Measurements from ENCODE around the gene CTNNA3. TPM values are rescaled to one million over a fixed set of nuclear protein-coding genes. Genes with fewer than 3 reads are reported as not detected.

CTNNA3 gene
- total RNA-seq, 1 donor from 2014 or later = 6.9 TPM

DNA sequence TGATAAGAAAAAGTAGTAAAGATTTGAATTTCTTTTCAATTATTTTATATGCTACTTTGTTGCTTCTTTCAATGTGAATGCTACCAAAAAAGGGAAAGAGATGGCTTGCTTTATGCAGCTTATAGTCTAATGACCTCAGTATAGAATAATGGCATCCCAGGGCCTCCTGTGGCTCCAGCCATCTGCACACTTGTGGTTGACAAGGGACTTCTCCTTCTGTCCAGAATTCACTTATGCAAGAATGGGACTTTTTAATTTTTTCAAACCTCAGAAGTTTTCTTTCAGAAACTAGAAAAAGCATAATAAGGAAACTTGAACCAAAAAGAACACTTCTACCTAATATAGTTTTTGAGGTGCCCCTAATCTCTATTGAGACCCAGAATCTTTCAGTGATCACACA is 310.9 kb downstream of the CTNNA3 start:
- peak; percentile 2 for DNase-seq (ENCODE audit: low read depth)

DNA sequence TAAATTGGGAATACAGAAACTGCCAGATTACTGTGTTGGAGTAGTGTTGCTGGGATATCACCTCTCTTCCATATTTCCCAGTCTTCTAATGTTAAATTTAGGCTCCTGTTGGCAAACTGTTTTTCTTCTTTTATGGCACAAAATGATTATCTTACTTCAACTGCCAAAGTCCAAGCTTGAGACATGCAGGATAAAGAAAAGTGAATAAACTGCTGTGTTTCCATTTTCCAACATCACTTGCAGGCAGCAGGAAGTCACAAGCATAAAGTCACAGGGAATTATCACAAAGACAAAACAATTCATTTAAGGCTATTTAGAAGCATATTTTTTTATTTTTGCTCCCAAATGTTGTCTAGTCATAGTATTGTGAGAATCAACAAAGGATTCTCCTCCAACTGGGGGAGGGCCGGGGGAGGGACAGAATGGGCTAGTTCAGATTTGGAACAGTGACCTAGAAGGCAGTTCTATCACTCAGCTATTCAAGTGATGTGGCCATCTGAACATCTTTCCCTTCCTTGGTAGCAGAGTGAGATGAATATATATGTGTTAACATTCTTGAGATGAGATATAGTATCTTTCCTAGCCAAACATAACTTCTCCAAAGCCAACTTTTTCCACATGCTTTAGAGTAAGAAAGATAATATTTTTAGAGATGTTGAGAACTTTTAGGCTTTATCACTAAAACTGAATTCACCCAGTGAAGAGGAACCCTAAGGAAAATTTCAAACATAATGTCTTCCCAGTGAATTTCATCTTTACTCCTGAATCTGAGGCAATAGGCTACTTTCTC is 364.7 kb downstream of the CTNNA3 start:
- DNase-seq (ENCODE audit: low read depth) = no peak

- DNase-seq (ENCODE audit: low read depth) = no peak
These were observed 368.1 kb downstream of the CTNNA3 start for GRCh38 chr10:67327626-67328535.

- no peak for DNase-seq (ENCODE audit: low read depth)
These were observed 376.0 kb downstream of the CTNNA3 start for GRCh38 chr10:67319976-67320375.

DNA sequence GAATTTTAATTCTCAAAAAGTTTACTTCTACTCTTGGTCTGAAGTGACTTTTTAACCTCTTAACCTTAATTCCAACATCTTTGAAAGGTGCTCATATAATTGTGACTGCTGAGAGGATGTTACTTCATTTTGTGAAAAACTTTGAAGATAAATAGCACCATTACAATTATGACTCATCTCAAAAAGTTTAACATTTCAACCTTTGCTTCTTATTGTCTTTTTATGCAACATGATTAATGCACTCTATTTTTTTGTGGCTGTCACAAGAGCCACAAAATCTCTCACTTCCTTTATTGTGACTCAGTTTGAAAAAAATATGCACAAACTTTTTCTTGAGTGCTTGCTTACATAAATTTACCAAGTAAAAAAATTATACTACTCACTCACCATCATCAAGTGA is 387.1 kb downstream of the CTNNA3 start:
- DNase-seq (ENCODE audit: low read depth) = no peak

- peak; percentile 4 for DNase-seq (ENCODE audit: low read depth)
These were observed 389.3 kb downstream of the CTNNA3 start for GRCh38 chr10:67306588-67307205.

- DNase-seq (ENCODE audit: low read depth) = no peak
These were observed 393.3 kb downstream of the CTNNA3 start for GRCh38 chr10:67302701-67303100.

GRCh38 chr10:67299761-67300160 is 396.2 kb downstream of the CTNNA3 start:
- no peak for DNase-seq (ENCODE audit: low read depth)

DNA sequence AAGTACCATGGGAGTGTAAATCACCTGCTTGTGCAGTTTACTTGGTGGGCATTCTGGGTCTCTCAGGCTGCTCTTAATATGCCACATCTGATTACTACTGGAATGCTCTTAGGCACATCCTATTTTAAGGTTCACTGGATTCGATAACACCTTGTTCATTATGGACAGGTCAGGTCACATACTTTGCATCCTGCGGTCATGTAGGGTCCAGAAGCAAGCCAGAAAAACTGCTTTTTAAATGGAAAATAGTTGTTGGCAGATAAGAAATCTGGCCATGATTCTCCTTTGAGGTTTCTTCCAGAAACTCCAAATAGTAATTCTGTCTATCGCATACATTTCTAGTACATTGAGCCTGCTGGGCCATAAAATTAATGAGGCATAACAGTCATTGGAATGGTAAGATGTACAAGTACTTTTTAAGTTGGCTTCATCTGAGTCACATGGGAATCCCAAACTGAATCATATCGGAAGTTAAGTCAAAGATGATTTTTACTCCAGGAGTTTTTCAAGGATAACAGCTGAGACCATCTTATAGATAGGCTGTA is 398.3 kb downstream of the CTNNA3 start:
- no peak for DNase-seq (ENCODE audit: low read depth)

- DNase-seq (ENCODE audit: low read depth) = no peak
These were observed 399.1 kb downstream of the CTNNA3 start for GRCh38 chr10:67296926-67297325.

- DNase-seq (ENCODE audit: low read depth) = no peak
These were observed 407.1 kb downstream of the CTNNA3 start for GRCh38 chr10:67288688-67289410.

- DNase-seq (ENCODE audit: low read depth) = no peak
These were observed 411.4 kb downstream of the CTNNA3 start for GRCh38 chr10:67284589-67284988.

- no peak for DNase-seq (ENCODE audit: low read depth)
These were observed 413.1 kb downstream of the CTNNA3 start for GRCh38 chr10:67282871-67283270.

DNA sequence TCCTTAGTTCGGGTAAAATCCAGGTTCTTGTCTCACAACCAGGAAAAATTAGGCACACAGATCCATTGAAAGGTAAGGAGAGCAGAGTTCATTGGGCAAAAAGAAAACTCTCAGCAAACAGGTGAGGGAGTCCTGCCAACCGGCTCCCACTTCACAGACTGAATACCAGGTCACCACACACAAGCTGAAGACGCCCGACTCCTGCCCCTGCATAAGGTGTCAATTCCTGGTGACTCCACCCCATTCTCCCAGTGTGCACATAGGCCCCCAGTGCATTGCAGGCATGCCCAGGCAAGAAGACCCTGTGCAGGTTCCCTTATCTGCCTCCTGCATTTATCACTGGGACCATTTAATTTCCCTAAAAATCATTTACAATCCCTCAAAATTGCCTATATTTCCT is 415.6 kb downstream of the CTNNA3 start:
- DNase-seq (ENCODE audit: low read depth) = no peak

DNA sequence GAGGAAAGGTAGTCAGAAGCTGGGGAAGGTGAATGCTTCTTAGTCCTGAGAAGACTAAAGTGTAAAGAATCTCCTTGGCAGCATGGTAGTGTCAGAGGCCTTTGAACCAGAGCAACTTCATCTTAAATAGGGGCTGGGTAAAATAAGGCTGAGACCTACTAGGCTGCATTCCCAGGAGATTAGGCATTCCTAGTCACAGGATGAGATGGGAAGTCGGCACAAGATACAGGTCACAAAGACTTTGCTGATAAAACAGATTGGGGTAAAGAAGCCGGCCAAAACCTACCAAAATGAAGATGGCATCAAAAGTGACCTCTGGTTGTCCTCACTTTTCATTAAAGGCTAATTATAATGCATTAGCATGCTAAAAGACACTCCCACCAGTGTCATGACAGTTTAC is 418.6 kb downstream of the CTNNA3 start:
- DNase-seq (ENCODE audit: low read depth) = no peak

- DNase-seq (ENCODE audit: low read depth) = no peak
These were observed 426.2 kb downstream of the CTNNA3 start for GRCh38 chr10:67269828-67270227.

DNA sequence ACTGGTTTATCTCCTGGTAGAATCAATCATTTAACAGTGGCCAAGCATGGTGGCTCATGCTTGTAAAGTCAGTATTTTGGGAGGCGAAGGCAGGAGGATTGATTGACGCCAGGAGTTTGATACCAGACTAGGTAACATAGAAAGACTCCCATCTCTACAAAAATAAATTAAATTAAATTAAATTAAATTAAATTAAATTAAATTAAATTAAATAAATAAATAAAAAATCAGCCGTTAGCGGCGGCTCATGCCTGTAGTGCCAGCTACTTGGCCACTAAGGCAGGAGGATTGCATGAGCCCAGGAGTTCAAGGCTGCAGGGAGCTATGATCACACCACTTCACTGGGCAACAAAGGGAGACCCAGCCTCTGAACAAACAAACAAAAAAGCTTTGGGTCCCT is 427.8 kb downstream of the CTNNA3 start:
- DNase-seq (ENCODE audit: low read depth) = no peak

- DNase-seq (ENCODE audit: low read depth) = no peak
These were observed 433.3 kb downstream of the CTNNA3 start for GRCh38 chr10:67262675-67263074.

DNA sequence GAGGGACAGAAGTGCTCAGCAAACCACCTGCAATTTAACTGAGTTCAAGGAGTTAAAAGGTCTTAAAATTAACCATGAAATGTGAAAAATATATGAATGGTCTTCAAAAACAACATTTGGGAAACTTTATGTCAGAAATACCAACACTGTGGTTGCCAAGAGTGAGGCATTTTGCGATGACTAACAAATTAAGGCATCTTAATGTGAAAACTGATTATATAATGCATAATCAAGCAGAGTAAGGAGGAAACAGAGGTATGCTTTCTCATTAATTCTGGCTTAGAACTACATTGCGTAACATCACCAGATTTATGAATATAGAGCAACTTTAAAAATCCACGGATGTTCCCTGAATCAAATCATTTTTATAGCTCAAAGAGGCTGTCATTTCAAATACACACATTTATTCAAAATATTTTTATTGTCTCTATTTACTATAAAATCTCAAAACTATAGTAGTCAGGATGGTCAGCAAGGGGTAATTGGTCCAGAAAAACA is 434.6 kb downstream of the CTNNA3 start:
- DNase-seq (ENCODE audit: low read depth) = no peak

DNA sequence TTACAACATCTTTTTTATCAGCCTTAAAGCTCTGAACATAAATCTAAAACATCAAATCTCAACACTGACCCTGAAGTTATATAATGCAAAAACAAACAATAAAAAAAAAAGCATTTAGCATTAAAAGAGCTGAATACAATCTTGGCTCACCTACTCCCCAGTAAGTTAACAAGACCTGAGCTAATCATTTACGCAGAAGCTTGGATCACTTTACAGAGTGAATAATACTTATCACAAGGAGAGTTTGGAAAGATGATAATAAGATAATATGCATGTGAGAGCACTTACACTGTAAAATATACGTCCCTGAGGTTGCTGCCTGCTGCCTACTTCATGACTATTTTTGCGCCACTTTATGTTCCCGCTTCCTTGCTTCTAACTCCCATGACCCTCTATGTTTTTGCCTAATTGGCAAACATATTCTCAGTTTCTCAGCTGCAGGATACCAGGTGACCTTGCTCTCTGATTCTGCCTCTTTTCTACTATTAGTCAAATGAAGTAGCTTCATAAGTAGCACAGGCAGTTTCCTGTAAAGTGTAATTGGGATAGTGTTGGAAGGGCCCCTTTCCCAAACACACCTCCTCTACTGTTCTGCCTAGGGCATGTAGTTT is 436.6 kb downstream of the CTNNA3 start:
- DNase-seq (ENCODE audit: low read depth) = no peak
